ENCODE results near the gene DKK1. TPM values are rescaled to one million over a fixed set of nuclear protein-coding genes. Genes with fewer than 3 reads are reported as not detected.

The DKK1 gene
- total and polyA plus RNA-seq, 2 of the 13 experiments (the other 11 are each of a cell fraction or from before 2014, with no cell fraction given) = 123 to 262 TPM

GRCh38 chr10:52353960-52354394 is 39.9 kb downstream of the DKK1 start (continued):
- no peak for TF ChIP-seq TERF1 (CRISPR knock-in tag; IDR thresholded peaks at IDR 0.05)
- peak; percentile 93 for TF ChIP-seq PPARG (CRISPR knock-in tag; conservative IDR thresholded peaks at IDR 0.05)
- TF ChIP-seq ZNF639 (CRISPR knock-in tag; conservative IDR thresholded peaks at IDR 0.05) = no peak
- TF ChIP-seq CCAR2 (optimal IDR thresholded peaks at IDR 0.05; ENCODE audit: low read depth, low read length) = no peak
- no peak for TF ChIP-seq ZNF33B (CRISPR knock-in tag; IDR thresholded peaks at IDR 0.05)
- no peak for TF ChIP-seq SRSF9 (IDR thresholded peaks at IDR 0.05; ENCODE audit: borderline replicate concordance, insufficient read depth, low read depth, low read length, poor library complexity, severe bottlenecking)
- TF ChIP-seq ZBTB20 (CRISPR knock-in tag; IDR thresholded peaks at IDR 0.05; ENCODE audit: borderline replicate concordance, low read depth) = no peak
- TF ChIP-seq SMAD9 (CRISPR knock-in tag; IDR thresholded peaks at IDR 0.05) = no peak
- TF ChIP-seq ZNF646 (CRISPR knock-in tag; IDR thresholded peaks at IDR 0.05) = no peak
- TF ChIP-seq CSRNP1 (CRISPR knock-in tag; IDR thresholded peaks at IDR 0.05) = no peak
- TF ChIP-seq NFYB (CRISPR knock-in tag; IDR thresholded peaks at IDR 0.05) = no peak
- TF ChIP-seq ZFP1 (CRISPR knock-in tag; IDR thresholded peaks at IDR 0.05) = no peak
- no peak for TF ChIP-seq HNF1A (IDR thresholded peaks at IDR 0.05; ENCODE audit: low read depth)
- TF ChIP-seq HNF1A (CRISPR knock-in tag; IDR thresholded peaks at IDR 0.05; ENCODE audit: borderline replicate concordance) = peak; percentile 50; the same call in 1 of the 2 replicates
- no peak for TF ChIP-seq ZNF605 (CRISPR knock-in tag; IDR thresholded peaks at IDR 0.05)

Measured in HepG2 (cell line).